SK-N-DZ (cell line): ENCODE results near the gene CHKA.

ENCODE experiments used
- DNase-seq: peaks from one replicate; pipeline ENCODE4 v3.0.0-alpha.2; 2015; ENCODE audit warnings: low spot score
- small RNA-seq, 2 experiments: library from RNA; depleted of rRNA; stranded (forward); fragments of <200 nt; gene quantifications; one replicate each; pipeline ENCODE3, GENCODE V24; 2014

CHKA gene

GRCh38 chr11:68002938-68003845 lies 118.0 kb downstream of the CHKA start:
- DNase-seq = no peak

Small RNA genes lying within 50 kb of the gene (small RNA-seq; reads per million reads assigned to genes)
- 0.03 to 0.09 reads per million in 2 experiments for gene MIR6753
